NK-92 (cell line): ENCODE data around the gene USP26.
"Not testable (repeated sequence)": the region's sequence is repeated elsewhere in the genome, so short reads cannot be mapped to it uniquely, and the experiment has no call there.

Experiments
- DNase-seq: peaks from one replicate; lab custom pipeline; 2025; ENCODE audit not compliant: unreplicated experiment; lab: John Stamatoyannopoulos, UW

Gene USP26

DNA sequence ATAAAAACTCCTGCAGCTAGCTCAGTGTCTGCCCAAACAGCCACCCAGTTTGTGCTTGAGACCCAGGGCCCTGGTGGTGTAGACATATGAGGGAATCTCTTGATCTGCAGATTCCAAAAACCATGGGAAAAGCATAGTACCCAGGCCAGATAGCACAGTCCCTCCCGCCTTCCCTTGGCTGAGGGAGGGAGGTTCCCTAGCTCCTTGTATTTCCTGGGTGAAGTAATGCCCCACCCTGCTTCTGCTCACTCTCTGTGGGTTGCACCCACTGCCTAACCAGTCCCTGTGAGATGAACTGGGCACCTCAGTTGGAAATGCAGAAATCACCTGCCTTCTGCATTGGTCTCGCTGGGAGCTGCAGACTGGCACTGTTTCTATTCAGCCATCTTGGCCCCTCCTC, 54.6 kb downstream of the USP26 start:
- no peak for DNase-seq

DNA sequence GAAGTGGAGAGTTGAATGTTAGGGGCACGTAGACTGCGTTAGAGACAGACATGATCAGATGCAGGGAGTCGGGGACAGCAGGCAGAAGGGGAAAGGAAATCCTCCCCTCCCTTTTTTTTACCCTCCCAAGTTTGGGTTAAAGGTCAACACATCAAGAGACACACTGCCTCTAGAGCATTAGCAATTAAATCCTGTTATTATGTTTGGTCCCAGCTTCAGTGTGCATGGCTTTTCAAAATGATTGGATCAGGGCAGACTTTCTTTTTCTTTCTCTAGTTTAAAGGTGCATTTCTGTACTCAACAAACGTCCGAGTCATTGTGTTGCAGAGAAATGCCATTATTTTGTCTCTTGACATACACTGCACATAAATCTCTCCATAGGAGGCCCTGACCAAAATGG, 63.9 kb downstream of the USP26 start:
- DNase-seq, result no peak

DNA sequence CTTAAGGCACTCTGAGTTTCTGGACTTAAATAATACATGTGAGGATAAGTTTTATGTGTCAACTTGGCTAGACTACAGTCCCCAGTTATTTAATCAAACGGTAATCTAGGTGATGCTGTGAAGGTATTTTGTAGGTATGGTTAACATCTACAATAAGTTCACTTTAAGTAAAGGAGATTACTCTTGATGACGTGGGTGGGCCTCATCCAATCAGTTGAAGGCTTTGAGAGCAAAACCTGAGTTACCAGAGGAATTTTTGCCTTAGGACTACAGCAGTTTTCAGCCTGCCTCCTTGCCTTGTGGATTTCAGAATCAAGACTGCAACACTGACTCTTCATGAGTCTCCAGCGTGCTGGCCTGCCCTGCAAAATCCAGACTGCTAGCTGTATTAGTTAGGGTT, 78.7 kb downstream of the USP26 start:
- no peak for DNase-seq

DNA sequence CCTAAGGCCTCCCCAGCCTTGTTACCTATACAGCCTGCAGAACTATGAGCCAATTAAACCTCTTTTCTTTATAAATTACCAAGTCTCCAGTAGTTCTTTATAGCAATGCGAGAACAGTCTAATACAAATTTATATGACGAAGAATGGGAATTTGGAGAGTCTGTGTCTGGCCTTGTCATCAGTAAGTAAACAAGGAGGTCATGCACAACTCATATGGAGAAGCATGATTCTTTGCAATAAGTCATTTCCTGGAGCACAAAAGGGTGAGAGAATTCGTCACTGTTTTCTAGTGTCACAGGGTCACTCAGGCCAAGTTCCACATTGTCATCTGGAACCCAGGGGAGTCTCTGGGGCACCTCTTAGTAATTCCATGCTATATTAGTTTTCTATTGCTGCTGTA, 89.5 kb downstream of the USP26 start:
- no peak for DNase-seq

DNA sequence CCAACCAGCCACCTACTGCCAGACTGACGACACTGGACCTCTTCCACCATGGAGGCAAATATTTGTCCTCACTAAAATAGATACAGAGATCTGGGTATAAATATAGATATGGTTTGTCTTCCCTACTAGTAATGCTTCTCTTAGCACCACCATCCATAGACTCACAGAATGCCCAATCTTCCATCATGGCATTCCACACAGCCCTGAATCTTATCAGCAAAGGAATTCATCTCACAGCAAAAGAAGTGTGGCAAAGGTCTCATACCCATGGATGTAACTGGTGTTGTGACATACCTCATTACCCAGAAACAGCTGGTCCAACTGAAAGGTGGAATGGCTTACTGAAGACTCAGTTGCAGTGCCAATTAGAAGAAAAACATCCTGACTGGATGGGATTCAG, 91.3 kb downstream of the USP26 start:
- no peak for DNase-seq

DNA sequence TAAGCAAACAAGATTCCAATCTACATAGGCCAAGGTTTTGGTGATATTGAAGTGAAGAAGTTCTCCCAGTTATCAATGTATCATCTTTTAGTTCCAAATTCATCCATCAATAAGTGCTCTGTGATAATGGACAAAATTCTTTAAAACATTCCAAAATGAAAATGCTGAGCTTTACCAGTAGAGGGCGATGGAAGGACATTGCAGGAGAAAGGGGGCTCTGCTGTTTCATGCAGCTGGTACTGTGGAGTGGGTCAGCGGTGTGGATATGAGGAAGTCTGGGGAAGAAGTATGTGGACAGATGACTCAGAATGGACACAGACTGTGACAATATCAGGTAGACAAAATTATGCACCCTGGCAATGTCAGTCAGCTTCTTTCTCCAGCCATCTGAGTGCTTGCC, 91.9 kb downstream of the USP26 start:
- DNase-seq, result no peak

DNA sequence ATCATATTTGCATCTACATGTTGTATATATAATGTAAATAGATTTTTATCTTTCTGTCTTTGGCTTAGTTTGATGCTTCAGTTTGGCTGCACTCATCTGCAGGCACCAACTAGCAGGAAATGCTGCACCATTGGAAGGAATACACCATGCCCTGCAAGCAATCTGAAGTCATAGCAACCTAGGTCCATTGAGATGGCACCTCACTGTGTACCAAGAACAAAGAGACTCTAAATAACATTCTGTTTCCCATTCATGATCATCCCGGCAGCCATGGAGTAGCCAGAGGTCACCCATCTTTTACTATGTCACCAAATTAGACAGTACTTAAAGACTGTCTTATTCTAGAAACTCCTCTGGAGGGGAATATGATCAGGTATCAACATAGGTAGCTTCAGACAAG, 97.7 kb downstream of the USP26 start:
- no peak for DNase-seq

DNA sequence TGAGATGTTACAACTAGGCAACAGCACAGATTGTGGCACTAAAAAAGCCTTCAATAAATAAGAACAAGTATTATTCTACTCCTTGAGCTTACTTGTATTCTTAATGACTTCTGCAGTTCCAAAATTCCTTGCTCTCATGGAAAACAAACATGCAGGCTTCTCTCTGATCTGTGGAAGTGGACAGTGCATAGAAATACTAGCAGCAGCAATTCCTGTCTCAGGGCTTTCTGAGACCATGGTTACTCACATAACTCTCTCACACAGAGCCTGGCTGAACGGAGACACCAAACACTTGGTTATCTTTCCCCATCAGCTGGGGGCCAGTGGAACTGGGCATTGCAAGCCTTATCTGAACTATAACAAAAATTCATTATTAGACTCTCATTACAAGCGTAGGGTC, 106.1 kb downstream of the USP26 start:
- no peak for DNase-seq

DNA sequence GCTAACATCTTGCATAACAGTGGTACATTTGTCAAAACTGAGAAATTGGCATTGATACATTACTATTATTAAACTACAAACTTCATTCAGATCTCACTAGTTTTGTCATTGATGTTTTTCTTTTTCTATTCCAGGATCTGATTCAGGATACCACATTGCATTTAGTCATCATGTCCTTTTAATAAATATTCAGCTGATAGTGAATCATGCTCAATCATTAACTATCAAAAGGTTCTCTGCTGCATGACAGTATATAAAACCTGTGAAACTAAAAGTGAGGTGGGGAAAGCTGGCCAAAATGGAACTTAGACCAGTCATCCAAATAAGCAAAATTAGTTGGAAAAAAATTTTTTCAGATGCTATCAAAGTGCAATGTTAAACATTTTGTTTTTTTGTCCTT, 110.4 kb downstream of the USP26 start:
- no peak for DNase-seq

DNA sequence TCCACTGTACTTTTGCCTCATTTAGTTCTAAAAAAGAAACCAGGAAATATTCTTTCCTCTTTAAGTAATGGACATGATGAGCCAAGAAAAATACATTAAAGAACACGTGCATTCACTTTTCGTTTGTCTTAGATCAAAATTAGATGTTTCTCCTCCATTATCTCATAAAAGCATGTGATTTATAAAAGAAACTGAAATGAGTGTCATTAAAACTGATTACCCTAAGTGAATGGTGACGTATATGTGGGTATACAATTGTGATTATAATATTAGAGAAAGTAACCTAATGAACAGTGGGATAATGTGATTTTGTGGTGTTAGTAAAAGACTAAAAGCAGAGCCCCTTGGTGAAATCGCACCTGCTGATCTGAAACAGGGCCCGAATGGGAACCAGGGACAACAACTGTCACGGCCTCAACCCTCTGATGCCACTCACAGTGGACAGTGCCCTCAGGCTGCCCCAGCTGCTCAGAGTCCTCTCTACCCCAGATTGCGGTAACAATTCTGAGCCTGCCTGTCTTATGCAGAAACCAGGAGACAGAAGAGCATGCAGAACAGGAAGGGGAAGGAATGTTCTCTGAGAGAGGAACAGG, 112.8 kb downstream of the USP26 start:
- no peak for DNase-seq

DNA sequence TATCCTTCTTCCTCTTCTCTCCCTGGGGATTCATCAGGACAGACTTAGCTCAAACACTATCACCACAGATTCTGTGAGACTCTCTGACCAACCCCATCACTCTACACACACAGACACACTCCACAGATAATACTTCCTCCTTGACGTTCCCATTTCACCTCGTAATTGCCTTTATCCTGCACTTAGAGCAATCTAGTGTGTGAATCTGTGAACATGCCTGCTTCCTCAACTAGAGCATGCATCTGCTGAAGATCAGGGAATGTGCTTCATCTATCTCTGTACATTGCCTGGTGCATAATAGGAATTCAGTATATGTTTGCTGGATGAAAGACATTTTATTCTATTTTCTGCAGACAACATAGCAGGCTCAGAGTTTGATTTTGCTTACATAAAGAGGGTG, 113.4 kb downstream of the USP26 start:
- no peak for DNase-seq

DNA sequence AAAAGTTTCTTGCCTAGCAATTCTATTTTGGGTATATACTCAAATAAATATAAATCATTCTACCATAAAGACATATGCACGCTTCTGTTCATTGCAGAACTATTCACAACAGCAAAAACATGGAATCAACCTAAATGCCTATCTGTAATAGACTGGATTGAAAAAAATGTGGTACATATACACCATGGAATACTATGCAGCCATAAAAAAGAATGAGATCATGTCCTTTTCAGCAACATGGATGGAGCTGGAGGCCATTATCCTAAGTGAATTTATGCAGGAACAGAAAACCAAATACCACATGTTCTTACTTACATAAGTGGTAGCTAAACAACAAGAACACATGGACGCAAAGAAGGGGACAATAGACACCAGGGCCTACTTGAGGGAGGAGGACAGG, 116.9 kb downstream of the USP26 start:
- DNase-seq, result not testable (repeated sequence)
